B cell (primary cell): Measurements from ENCODE around the gene SINHCAF.
"Not testable (repeated sequence)": the region's sequence is repeated elsewhere in the genome, so short reads cannot be mapped to it uniquely, and the experiment has no call there.

ENCODE experiments used
- EZH2 ChIP-seq: IDR thresholded peaks from 2 replicates; pipeline ENCODE4 v1.6.1; 2012; ENCODE audit warnings: borderline replicate concordance, low read depth, mild to moderate bottlenecking, moderate library complexity, low read length; ENCODE audit not compliant: insufficient read depth, poor library complexity, severe bottlenecking
- TF ChIP-seq, protein P1 (sequence below): fragments of 200-600 bp; IDR thresholded peaks from one replicate; pipeline ENCODE4 v1.8.0; 2022; ENCODE audit warnings: antibody characterized with exemption, mild to moderate bottlenecking

DNA sequence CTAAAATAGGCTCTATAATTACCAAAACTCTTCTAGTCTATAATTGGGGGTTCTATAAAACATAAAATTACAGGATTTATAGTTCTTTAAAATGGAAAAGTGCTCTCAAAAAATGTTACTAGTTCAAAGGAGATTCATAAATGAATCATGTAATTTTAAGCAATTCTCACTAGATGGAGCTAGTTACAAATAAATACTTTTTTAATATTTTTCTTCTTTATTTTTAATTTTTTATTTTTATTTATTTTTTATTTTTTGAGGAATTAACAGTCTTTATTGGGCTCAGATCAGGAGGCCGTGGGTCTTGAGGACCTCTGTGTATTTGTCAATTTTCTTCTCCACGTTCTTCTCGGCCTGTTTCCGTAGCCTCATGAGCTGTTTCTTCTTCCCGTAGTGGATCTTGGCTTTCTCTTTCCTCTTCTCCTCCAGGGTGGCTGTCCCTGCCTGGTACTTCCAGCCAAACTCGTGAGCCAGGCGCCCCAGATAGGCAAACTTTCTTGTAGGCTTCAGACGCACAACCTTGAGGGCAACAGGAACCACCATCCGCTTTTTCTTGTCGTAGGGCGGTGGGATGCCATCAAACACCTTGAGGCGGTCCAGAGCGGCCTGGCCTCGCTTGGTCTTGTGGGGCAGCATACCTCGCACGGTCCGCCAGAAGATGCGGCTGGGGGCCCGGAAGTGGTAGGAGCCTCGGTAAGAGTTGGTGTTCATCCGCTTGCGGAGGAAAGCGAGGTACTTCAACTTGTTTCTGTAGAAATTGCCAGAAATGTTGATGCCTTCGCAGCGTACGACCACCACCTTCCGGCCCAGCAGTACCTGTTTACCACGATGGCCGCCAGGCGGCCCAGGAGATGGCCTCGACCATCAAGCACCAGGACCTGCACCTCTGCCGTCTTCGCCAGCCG, 74.0 kb downstream of the SINHCAF start:
- TF ChIP-seq, protein P1, sequence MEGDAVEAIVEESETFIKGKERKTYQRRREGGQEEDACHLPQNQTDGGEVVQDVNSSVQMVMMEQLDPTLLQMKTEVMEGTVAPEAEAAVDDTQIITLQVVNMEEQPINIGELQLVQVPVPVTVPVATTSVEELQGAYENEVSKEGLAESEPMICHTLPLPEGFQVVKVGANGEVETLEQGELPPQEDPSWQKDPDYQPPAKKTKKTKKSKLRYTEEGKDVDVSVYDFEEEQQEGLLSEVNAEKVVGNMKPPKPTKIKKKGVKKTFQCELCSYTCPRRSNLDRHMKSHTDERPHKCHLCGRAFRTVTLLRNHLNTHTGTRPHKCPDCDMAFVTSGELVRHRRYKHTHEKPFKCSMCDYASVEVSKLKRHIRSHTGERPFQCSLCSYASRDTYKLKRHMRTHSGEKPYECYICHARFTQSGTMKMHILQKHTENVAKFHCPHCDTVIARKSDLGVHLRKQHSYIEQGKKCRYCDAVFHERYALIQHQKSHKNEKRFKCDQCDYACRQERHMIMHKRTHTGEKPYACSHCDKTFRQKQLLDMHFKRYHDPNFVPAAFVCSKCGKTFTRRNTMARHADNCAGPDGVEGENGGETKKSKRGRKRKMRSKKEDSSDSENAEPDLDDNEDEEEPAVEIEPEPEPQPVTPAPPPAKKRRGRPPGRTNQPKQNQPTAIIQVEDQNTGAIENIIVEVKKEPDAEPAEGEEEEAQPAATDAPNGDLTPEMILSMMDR = peak; percentile 73
- not testable (repeated sequence) for TF ChIP-seq EZH2
